Measurements from ENCODE around the gene UTS2. TPM values are rescaled to one million over a fixed set of nuclear protein-coding genes. Genes with fewer than 3 reads are reported as not detected.

The UTS2 gene
- polyA plus RNA-seq, 3 donors, result 0.11 TPM; not detected in 2

DNA sequence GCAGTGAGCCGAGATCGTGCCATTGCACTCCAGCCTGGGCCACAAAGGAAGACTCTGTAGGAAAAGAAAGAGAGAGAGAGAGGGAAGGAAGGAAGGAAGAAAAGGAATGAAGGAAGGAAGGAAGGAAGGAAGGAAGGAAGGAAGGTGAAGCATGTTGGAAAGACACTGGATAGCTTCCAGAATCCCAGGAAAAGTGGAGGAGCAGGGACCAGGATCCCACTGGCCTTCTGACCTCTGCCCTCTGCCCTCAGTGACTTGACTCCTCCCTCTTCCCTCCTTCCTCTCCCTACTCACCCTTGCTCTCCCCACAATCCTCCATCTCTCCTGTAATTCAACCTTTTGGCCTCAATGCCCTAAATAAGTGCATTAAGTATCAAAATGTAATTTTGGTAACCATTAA, 4.1 kb upstream of the UTS2 start:
- Histone ChIP-seq H2AFZ (ENCODE audit: insufficient read depth, low read depth, low read length, poor library complexity, severe bottlenecking) (no peak overlapping the region), H3K9ac (ENCODE audit: insufficient read depth, low read length, poor library complexity, severe bottlenecking) (no peak overlapping the region), H3K9me3 (replicated peaks in 1 of 2; ENCODE audit: control insufficient read depth in 1 of 2, insufficient read depth in 1 of 2, low read length in 2 of 2) (no peaks in the 10 kb centered on the region), H3K4me3 (replicated peaks in 1 of 3; ENCODE audit: low read depth in 2 of 3, low read length in 3 of 3) (no peak overlapping the region), H3K27ac (ENCODE audit: low read depth in 1 of 2, low read length in 2 of 2) (no peak overlapping the region), H4K20me1 (ENCODE audit: insufficient read depth, low read length) (no peaks in the 10 kb centered on the region), H3K4me1 (ENCODE audit: control insufficient read depth in 1 of 2, insufficient read depth in 2 of 2, low read length in 2 of 2) (peaks cover 4 to 10% of the 10 kb centered on the region in 2 donors), H3K36me3 (replicated peaks in 1 of 2; ENCODE audit: control insufficient read depth in 1 of 2, insufficient read depth in 2 of 2, low read length in 2 of 2) (no peaks in the 10 kb centered on the region), H3K4me2 (replicated peaks; ENCODE audit: extremely low read depth, low read length, poor library complexity, severe bottlenecking) (no peak overlapping the region), H3K79me2 (ENCODE audit: insufficient read depth, low read length) (no peaks in the 10 kb centered on the region), H3K27me3 (ENCODE audit: control insufficient read depth in 2 of 2, insufficient read depth in 2 of 2, low read length in 2 of 2) (no peaks in the 10 kb centered on the region)
- peaks cover 0 to 2% (median 0%) of the 10 kb centered on the region in 7 donors for H3K9me3 Mint-ChIP-seq
- DNase-seq, result no peak
- H3K27me3 Mint-ChIP-seq (ENCODE audit: low read depth in 3 of 3), result peaks cover 2 to 13% (median 7%) of the 10 kb centered on the region in 3 donors
- WGBS (ENCODE audit: insufficient coverage), result 68% methylated on average over 2 of the region's 2 CpGs
- H3K27ac Mint-ChIP-seq, result peak overlapping the region in 1 of 7 donors; percentile 37
- no peaks in the 10 kb centered on the region for H3K36me3 Mint-ChIP-seq
- H3K4me1 Mint-ChIP-seq, result peaks cover 5% of the 10 kb centered on the region
- H3K4me3 Mint-ChIP-seq, result no peak overlapping the region
- intact Hi-C loops (cut with micrococcal nuclease), result no loop called here
- TF ChIP-seq, protein P1, sequence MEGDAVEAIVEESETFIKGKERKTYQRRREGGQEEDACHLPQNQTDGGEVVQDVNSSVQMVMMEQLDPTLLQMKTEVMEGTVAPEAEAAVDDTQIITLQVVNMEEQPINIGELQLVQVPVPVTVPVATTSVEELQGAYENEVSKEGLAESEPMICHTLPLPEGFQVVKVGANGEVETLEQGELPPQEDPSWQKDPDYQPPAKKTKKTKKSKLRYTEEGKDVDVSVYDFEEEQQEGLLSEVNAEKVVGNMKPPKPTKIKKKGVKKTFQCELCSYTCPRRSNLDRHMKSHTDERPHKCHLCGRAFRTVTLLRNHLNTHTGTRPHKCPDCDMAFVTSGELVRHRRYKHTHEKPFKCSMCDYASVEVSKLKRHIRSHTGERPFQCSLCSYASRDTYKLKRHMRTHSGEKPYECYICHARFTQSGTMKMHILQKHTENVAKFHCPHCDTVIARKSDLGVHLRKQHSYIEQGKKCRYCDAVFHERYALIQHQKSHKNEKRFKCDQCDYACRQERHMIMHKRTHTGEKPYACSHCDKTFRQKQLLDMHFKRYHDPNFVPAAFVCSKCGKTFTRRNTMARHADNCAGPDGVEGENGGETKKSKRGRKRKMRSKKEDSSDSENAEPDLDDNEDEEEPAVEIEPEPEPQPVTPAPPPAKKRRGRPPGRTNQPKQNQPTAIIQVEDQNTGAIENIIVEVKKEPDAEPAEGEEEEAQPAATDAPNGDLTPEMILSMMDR (IDR thresholded peaks at IDR 0.05), result no peak

DNA sequence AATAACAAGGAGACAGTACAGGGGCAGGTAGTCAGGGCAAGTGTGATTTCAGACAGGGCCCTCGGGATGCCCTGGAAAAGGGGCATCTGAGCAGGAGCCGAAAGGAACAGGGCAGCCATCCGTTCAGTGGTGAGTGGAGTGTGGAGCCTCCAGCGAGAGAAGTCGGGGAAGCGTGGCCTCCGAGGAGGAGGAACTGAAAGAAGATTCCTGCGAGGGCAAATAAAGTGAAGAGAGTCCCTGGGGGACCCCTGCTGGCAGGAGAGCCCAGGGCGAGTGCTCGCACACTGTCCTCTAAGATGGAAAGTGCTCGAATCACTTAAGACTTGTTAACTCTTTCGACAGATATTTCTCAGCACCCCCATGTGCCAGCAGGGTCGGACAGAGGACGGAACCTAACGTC, 3.5 kb upstream of the UTS2 start:
- H3K27me3 ChIP-seq (ENCODE audit: control insufficient read depth in 2 of 2, insufficient read depth in 2 of 2, low read length in 2 of 2), result no peaks in the 10 kb centered on the region
- Mint-ChIP-seq H3K4me3 (peak overlapping the region in 1 of 2 donors; percentile 85), H3K36me3 (no peaks in the 10 kb centered on the region), H3K27me3 (ENCODE audit: low read depth in 3 of 3) (peaks cover 2 to 14% (median 8%) of the 10 kb centered on the region in 3 donors), H3K27ac (peak overlapping the region in 2 of 7 donors; percentile 3 to 66), H3K9me3 (peaks cover 0 to 2% (median 0%) of the 10 kb centered on the region in 7 donors), H3K4me1 (peaks cover 5% of the 10 kb centered on the region)
- H3K9ac ChIP-seq (ENCODE audit: insufficient read depth, low read length, poor library complexity, severe bottlenecking), result no peak overlapping the region
- no peaks in the 10 kb centered on the region for H3K9me3 ChIP-seq (replicated peaks in 1 of 2; ENCODE audit: control insufficient read depth in 1 of 2, insufficient read depth in 1 of 2, low read length in 2 of 2)
- no peaks in the 10 kb centered on the region for H4K20me1 ChIP-seq (ENCODE audit: insufficient read depth, low read length)
- TF ChIP-seq, protein P1 (IDR thresholded peaks at IDR 0.05), result no peak
- peak; percentile 22 to 38 (median 32) for DNase-seq
- H3K4me3 ChIP-seq (replicated peaks in 1 of 3; ENCODE audit: low read depth in 2 of 3, low read length in 3 of 3), result peak overlapping the region in 1 of 3 experiments; percentile 20
- H3K4me2 ChIP-seq (replicated peaks; ENCODE audit: extremely low read depth, low read length, poor library complexity, severe bottlenecking), result peak overlapping the region; percentile 59
- H2AFZ ChIP-seq (ENCODE audit: insufficient read depth, low read depth, low read length, poor library complexity, severe bottlenecking), result peak overlapping the region; percentile 55
- 36% methylated on average over 12 of the region's 15 CpGs for WGBS (ENCODE audit: insufficient coverage)
- no peaks in the 10 kb centered on the region for H3K79me2 ChIP-seq (ENCODE audit: insufficient read depth, low read length)
- peaks cover 4 to 10% of the 10 kb centered on the region in 2 donors for H3K4me1 ChIP-seq (ENCODE audit: control insufficient read depth in 1 of 2, insufficient read depth in 2 of 2, low read length in 2 of 2)
- no peak overlapping the region for H3K27ac ChIP-seq (ENCODE audit: low read depth in 1 of 2, low read length in 2 of 2)
- intact Hi-C loops (cut with micrococcal nuclease), result no loop called here
- H3K36me3 ChIP-seq (replicated peaks in 1 of 2; ENCODE audit: control insufficient read depth in 1 of 2, insufficient read depth in 2 of 2, low read length in 2 of 2), result no peaks in the 10 kb centered on the region
